Stomach (tissue), 8 donors: Measurements from ENCODE around the gene ZNF823. TPM values are rescaled to one million over a fixed set of nuclear protein-coding genes. Genes with fewer than 3 reads are reported as not detected.

Experiments used
- polyA plus RNA-seq, 3 donors: library from polyadenylated mRNA; stranded (reverse); fragments of 200-250 nt; gene quantifications; one replicate each; pipeline ENCODE4 v1.2.3, GENCODE V29; 2013
- small RNA-seq, 4 donors: library from RNA; depleted of rRNA; stranded (forward); fragments of <200 nt; gene quantifications; one replicate each; pipeline ENCODE3, GENCODE V24; 2016
- total RNA-seq, 5 donors: library from RNA; depleted of rRNA; stranded (reverse); fragments of >200 nt; gene quantifications; one replicate each; pipeline versions ENCODE4 v1.1.0 to v1.2.3, GENCODE V29; 2014 to 2016
- donor health status: healthy with polysubstance abuse.
- donor health status: Bipolar disorder and iron deficiency.
- donor health status: healthy.

ZNF823 gene
- total and polyA plus RNA-seq, 8 donors, result 1.2 to 19.3 (median 4.4) TPM

Small RNA genes within 50 kb of the gene (small RNA-seq; reads per million reads assigned to genes)
- 0 reads per million in 4 donors for gene ZNF833P

Other genes with a start within 250 kb of the ZNF823 start
- gene ZNF653, start 233.1 kb downstream of the ZNF823 start, total RNA-seq, result 10 to 100 TPM in 4 of 5 donors, 1 to 10 TPM in 1; 6.7 to 99.6 (median 10.5) TPM
- gene ZNF653, start 233.1 kb downstream of the ZNF823 start, polyA plus RNA-seq, result 10 to 100 TPM in 2 of 3 donors, 1 to 10 TPM in 1; 9.8 to 35.9 (median 17.3) TPM
- gene ECSIT, start 209.8 kb downstream of the ZNF823 start, total RNA-seq, result 100 to 1,000 TPM in 1 of 5 donors, 10 to 100 TPM in 4; 15.6 to 119 (median 49.0) TPM
- gene ECSIT, start 209.8 kb downstream of the ZNF823 start, polyA plus RNA-seq, result 10 to 100 TPM; 93.2 to 96.5 (median 95.1) TPM
- 1,000 to 10,000 TPM in 1 of 5 donors, 100 to 1,000 TPM in 4; 205 to 1,183 (median 570) TPM for gene CNN1, start 200.1 kb downstream of the ZNF823 start, total RNA-seq
- gene CNN1, start 200.1 kb downstream of the ZNF823 start, polyA plus RNA-seq, result 100 to 1,000 TPM in 1 of 3 donors, 10 to 100 TPM in 2; 70.2 to 585 (median 70.6) TPM
- 10 to 100 TPM in 4 of 5 donors, 1 to 10 TPM in 1; 2.3 to 25.5 (median 21.4) TPM for gene ELOF1, start 179.7 kb downstream of the ZNF823 start, total RNA-seq
- gene ELOF1, start 179.7 kb downstream of the ZNF823 start, polyA plus RNA-seq, result 10 to 100 TPM; 87.0 to 96.4 (median 93.1) TPM
- gene ACP5, start 161.3 kb downstream of the ZNF823 start, total RNA-seq, result 10 to 100 TPM in 2 of 5 donors, 1 to 10 TPM in 2, not detected in 1; 6.1 to 47.5 (median 25.3) TPM
- 10 to 100 TPM; 48.9 to 67.9 (median 67.4) TPM for gene ACP5, start 161.3 kb downstream of the ZNF823 start, polyA plus RNA-seq
- 10 to 100 TPM in 2 of 5 donors, 1 to 10 TPM in 2, not detected in 1; 1.4 to 21.7 (median 10.7) TPM for gene ZNF627, start 141.5 kb downstream of the ZNF823 start, total RNA-seq
- 1 to 10 TPM; 5.5 to 6.4 (median 6.3) TPM for gene ZNF627, start 141.5 kb downstream of the ZNF823 start, polyA plus RNA-seq
- 10 to 100 TPM in 4 of 5 donors, 1 to 10 TPM in 1; 6.8 to 29.4 (median 22.8) TPM for gene ZNF441, start 28.1 kb upstream of the ZNF823 start, total RNA-seq
- 1 to 10 TPM; 1.7 to 2.9 (median 2.0) TPM for gene ZNF441, start 28.1 kb upstream of the ZNF823 start, polyA plus RNA-seq
- 10 to 100 TPM in 1 of 5 donors, 1 to 10 TPM in 2, not detected in 2; 3.1 to 21.4 (median 4.0) TPM for gene ZNF491, start 59.6 kb upstream of the ZNF823 start, total RNA-seq
- gene ZNF491, start 59.6 kb upstream of the ZNF823 start, polyA plus RNA-seq, result 1 to 10 TPM in 1 of 3 donors, under 1 TPM in 2; 0.63 to 1.1 (median 0.92) TPM
- gene ZNF440, start 75.3 kb upstream of the ZNF823 start, total RNA-seq, result 100 to 1,000 TPM in 1 of 5 donors, 10 to 100 TPM in 4; 10.7 to 106 (median 23.9) TPM
- 1 to 10 TPM; 3.7 to 5.7 (median 4.9) TPM for gene ZNF440, start 75.3 kb upstream of the ZNF823 start, polyA plus RNA-seq
- 10 to 100 TPM in 3 of 5 donors, 1 to 10 TPM in 1, under 1 TPM in 1; 0.58 to 17.0 (median 13.4) TPM for gene ZNF439, start 109.8 kb upstream of the ZNF823 start, total RNA-seq
- 1 to 10 TPM; 2.4 to 3.6 (median 3.1) TPM for gene ZNF439, start 109.8 kb upstream of the ZNF823 start, polyA plus RNA-seq
- 10 to 100 TPM; 18.0 to 51.8 (median 21.7) TPM for gene ZNF69, start 148.8 kb upstream of the ZNF823 start, total RNA-seq
- gene ZNF69, start 148.8 kb upstream of the ZNF823 start, polyA plus RNA-seq, result 10 to 100 TPM in 1 of 3 donors, 1 to 10 TPM in 2; 5.1 to 11.7 (median 6.0) TPM
- 10 to 100 TPM in 4 of 5 donors, 1 to 10 TPM in 1; 8.8 to 25.3 (median 16.5) TPM for gene ZNF700, start 186.2 kb upstream of the ZNF823 start, total RNA-seq
- gene ZNF700, start 186.2 kb upstream of the ZNF823 start, polyA plus RNA-seq, result 10 to 100 TPM in 1 of 3 donors, 1 to 10 TPM in 2; 3.5 to 15.4 (median 5.2) TPM
- 1 to 10 TPM in 4 of 5 donors, not detected in 1; 2.2 to 5.7 (median 3.3) TPM for gene ZNF763, start 226.1 kb upstream of the ZNF823 start, total RNA-seq
- gene ZNF763, start 226.1 kb upstream of the ZNF823 start, polyA plus RNA-seq, result 1 to 10 TPM; 1.3 to 5.0 (median 3.4) TPM